CD4-positive, alpha-beta T cell treated with Interleukin-6 at 100 ng/mL for 8 hours (primary cell): ENCODE results near the gene KCNJ18.
"Not testable (repeated sequence)": the region's sequence is repeated elsewhere in the genome, so short reads cannot be mapped to it uniquely, and the experiment has no call there.

ENCODE experiments used
- DNase-seq: peaks from one replicate; pipeline ENCODE4 v3.0.0-alpha.2; 2020; ENCODE audit warnings: mixed read lengths, low spot score

KCNJ18 gene

DNA sequence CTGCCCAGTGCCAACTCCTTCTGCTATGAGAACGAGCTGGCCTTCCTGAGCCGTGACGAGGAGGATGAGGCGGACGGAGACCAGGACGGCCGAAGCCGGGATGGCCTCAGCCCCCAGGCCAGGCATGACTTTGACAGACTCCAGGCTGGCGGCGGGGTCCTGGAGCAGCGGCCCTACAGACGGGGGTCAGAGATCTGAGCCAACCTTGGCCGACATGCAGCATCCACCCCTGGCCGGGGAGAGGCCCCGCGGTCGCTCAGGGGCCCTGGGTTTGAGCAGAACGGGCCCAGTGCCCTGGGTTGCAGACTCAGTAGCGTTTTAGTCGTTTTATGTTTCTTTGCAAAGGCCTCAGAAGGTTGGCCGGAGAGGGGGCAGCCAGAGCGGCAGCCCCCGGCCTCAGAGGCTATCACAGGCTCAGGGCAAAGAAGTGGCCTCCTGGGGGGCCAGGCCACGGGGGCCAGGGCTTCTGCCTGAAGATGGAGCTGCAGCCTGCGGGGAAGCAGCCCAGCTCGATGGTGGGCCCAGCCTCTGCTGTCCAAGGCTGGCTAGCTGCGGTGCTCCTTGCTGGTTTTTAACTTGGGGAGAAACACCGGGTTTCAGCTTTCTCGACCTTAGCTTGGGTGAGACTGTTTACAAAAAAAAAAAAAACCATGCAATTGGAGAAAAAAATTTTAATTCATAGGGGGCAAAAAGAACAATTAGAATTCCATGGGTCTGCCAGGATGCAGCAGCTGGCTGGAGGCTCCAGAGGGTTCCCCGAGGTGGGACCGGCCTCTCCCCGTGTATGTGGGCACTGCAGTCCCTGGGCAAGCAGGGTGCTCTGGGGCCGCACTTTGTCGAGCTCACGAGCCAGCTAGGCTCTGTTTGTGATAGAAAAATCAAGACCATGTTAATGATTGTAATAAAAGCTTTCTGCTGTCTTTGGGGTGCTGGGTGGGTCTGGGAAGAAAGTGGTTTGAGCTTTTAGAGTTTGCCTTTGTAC, 11.9 kb downstream of the KCNJ18 start:
- DNase-seq = not testable (repeated sequence)

DNA sequence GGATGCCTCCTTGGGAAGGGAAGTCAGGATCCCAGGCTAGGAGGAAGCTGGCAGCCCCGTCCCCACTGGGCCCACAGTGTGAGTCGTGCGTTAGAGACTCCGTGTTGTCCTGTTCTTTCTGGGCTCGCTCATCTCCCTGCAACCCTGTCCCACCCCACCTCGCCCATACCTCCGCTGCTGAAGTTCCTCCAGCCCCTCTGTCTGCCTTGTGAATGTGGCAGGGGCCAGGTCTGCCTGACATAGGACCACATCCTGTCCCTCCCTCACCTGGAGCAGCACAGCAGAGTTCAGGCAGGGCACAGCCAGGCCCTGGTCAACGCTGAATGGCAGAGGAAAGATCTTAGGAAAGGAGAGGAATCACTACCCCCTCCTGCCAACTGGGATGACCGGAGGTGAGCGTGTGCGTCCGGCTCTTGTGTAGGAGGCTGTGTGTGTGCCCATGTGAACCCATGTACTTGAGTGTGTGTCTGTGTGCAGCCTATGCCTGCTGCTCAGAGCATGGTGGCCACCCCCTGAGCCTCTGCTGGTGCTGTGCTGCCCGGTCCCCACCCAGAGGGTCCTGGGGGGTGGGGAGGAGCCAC, 12.8 kb downstream of the KCNJ18 start:
- DNase-seq = no peak

DNA sequence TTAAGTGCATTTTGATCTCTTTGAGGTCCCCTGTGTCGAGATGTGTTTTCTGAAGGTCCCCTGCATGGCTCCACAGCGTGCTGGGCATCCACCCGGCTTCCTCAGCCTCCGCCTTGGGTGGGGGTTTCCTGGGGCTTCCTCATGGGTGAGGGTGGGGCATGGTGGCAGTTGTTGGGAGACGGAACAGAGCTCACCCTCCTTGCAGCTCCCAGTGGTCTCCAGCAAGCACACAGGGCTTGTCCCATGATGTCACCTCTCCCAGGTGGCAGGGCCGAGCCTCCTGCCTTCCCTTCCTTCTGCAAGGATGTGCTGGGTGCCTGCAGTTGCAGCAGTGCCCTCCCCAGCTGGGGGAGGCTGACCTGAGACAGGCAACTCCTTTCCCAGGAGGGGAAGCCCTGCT, 13.4 kb downstream of the KCNJ18 start:
- DNase-seq = not testable (repeated sequence)

DNA sequence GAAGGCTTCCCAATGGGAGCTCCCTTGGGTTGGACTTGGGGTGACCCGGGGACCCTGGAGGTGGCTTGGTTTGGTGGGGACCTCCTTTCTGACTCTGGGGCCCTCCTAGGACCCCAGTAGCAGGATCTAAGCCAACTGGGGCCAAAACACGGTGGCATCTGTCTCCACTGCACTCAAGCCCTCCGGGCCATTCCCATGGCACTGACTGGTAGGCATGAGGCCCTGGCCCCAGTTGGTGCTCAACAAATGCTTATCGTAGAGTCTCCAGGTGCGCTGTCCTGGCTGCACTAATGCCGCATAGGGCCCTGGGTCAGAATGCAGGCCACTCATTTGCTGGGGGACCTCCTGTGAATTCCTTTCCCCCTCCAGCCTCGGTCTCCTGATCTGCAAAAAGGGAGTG, 14.2 kb downstream of the KCNJ18 start:
- DNase-seq = not testable (repeated sequence)

DNA sequence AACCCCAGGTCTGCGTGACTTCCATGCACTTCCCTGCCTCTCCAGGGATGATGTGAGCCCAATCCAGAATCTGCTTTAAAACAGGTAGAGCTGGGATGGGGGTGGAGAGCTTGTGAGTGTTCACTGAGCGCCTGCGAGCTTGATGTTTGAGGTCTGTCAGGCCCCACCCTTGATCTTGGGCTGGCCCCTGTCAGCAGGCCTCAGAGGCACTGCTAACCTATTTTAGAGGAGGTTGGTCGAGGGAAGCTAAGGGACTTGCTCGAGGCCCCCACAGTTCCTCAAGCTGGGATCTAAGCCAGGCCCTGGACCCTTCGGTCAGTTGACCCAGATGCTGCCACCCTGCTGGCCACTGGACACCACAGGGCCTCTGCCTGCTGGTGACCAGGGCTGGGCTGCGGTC, 14.8 kb downstream of the KCNJ18 start:
- DNase-seq = not testable (repeated sequence)

GRCh38 chr17:21707711-21708611, 15.6 kb downstream of the KCNJ18 start:
- DNase-seq = not testable (repeated sequence)

GRCh38 chr17:21708612-21709535, 16.6 kb downstream of the KCNJ18 start:
- not testable (repeated sequence) for DNase-seq

DNA sequence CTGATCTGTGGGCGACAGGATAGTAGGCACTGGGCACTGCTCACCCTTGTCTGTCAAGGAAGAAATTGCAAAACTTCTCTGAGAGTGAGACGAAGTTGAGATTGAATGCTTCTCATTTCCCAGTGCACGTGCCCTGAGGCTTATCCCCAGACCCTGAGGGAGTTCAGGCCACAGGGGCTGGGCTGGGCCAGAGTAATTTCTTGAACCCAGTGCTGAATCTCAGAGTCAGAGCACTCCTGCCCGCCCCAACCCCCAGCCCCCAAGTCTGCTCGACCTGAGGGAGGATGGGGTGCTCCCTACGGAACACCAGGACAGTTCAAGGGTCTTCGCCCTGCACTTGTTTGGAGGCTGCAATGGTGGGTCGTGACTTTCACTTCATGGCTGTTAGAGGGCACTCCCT, 17.7 kb downstream of the KCNJ18 start:
- DNase-seq = not testable (repeated sequence)

DNA sequence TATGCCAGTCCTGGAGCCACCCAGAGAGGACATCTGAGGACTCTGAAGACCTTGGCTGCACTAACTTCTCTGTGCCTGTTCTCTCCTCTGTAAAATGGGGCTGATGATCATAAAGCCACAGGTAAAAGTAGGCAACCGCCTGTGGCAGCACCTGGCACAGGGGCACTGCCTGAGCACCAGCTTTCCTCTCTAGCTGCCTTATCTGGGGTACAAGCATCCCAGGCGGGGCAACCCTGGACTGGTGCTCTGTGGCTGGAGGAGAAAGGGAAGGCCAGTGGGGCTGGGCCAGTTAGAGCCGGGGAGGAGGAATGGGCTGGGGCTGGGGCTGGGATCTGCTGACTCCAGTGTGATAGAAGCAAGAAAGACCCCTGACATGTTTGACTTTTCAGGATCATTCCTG, 18.2 kb downstream of the KCNJ18 start:
- DNase-seq = not testable (repeated sequence)

- no peak for DNase-seq
Observed at GRCh38 chr17:21711182-21711581, 18.9 kb downstream of the KCNJ18 start.

GRCh38 chr17:21713020-21713419, 20.7 kb downstream of the KCNJ18 start:
- DNase-seq = not testable (repeated sequence)

- DNase-seq = not testable (repeated sequence)
Observed at GRCh38 chr17:21713631-21714030, 21.3 kb downstream of the KCNJ18 start.

GRCh38 chr17:21714676-21715075, 22.4 kb downstream of the KCNJ18 start:
- DNase-seq = not testable (repeated sequence)

DNA sequence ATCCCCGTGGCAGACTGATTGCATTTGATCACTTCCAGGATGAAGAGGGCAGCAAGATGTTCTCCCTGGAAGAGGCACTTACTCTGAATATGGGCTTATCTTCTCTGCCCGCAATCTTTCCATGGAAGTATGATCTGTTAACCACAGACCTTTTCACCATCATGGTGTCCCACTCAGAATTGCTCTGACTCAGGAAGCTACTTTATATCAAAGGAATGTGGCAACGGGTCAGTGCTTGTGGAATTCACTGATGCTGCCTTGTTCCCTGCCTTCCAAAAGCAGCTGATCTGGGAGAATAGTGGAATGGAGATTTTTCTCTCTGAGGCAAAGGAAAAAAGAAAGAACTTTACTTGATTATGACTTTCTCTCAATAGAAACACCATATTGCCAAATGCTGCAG, 23.6 kb downstream of the KCNJ18 start:
- DNase-seq = not testable (repeated sequence)

- DNase-seq = not testable (repeated sequence)
Observed at GRCh38 chr17:21718971-21719370, 26.6 kb downstream of the KCNJ18 start.

- DNase-seq = not testable (repeated sequence)
Observed at GRCh38 chr17:21719511-21720226, 27.3 kb downstream of the KCNJ18 start.

DNA sequence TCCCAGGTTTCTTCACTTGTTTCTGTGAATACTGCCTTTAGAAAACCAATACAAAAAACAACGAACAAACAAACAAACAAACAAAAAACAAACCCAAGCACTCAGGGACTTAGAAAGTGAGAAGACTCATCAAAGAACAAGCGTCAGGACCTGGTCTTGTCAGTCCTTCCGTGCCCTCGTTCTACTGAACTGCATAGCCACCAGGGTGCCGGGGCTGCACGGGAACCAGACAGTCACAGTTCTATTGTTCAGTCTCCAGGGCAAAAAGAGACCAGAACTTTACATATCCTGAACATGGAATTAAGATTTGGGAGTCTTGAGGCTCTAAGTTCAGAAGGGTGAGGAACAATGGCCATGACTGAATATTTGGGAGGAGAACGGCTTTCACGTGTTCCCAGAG, 28.2 kb downstream of the KCNJ18 start:
- not testable (repeated sequence) for DNase-seq

DNA sequence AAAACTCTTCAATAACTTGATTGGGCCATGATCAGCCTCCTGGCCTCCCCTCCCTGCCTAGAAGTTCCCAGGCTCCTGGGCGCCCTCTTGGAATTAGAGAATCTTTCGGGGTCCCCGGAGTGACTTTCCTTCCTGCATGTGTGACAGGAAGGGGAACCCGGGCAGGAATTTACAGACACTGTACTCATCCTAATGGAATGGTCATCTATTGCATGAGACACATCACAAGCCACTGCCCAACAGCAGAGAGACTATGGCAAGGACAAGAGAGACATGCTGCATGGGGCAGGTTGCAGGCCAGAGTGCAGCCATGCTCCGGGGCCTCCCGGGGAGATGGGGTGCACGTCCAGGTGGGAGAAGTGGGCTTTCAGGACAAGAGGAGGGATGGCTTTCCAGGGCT, 29.9 kb downstream of the KCNJ18 start:
- DNase-seq = not testable (repeated sequence)

DNA sequence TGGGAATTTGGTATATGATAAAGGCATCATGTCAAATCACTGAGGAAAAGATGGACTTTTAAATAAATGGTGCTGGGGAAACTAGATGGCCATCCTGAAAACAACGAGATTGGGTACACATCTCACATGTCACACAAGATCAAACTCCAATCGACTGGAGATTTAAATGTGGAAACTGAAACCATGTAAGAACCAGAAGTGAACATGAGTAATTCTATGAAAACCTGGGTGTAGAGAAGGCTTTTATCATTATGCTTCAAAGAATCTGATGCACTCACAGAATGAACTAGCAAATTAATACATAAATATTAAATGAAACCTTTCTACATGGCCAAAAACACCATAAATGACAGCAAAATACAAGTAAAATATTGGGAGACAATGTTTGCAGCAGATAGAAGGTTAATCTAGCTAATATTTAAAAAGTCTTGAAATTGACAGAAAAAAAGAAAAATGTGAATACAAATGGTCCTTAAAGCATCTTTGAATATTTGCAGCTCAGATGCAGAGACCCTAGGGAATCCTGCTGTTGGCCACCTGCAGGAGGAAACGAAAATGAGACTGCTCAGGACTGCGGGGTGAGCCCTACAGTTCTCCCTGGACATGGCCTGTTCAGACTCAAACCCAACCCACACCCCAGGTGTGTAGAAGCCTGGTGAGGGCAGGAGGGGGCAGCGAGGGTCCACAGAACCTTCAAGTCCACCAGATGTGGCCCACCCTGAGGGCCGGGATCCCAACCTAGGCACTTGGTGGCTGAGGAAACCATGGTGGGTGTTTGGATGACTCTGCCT, 32.1 kb downstream of the KCNJ18 start:
- DNase-seq = not testable (repeated sequence)
